HT-29 (cell line): ENCODE measurements around the gene EPB41L1. TPM values are rescaled to one million over a fixed set of nuclear protein-coding genes. Genes with fewer than 3 reads are reported as not detected.
"Not testable (repeated sequence)": the region's sequence is repeated elsewhere in the genome, so short reads cannot be mapped to it uniquely, and the experiment has no call there.

ENCODE experiments used
- DNase-seq: peaks from one replicate; pipeline ENCODE4 v3.0.0-alpha.2; 2015; ENCODE audit warnings: low spot score
- total RNA-seq: library from RNA; depleted of rRNA; stranded (reverse); fragments of >200 nt; shearing (Covaris generic); gene quantifications from 2 replicates; pipeline ENCODE4 v1.2.3, GENCODE V29; 2014

EPB41L1 gene
- total RNA-seq, 1 experiment from 2014 or later = 76.8 TPM

- no peak for DNase-seq
Measured at GRCh38 chr20:36125097-36125496, 29.4 kb upstream of the EPB41L1 start.

GRCh38 chr20:36126836-36127527, 27.6 kb upstream of the EPB41L1 start:
- DNase-seq = no peak

- no peak for DNase-seq
Measured at GRCh38 chr20:36128463-36129159, 25.9 kb upstream of the EPB41L1 start.

GRCh38 chr20:36129160-36129543, 25.4 kb upstream of the EPB41L1 start:
- no peak for DNase-seq

GRCh38 chr20:36130390-36130789, 24.1 kb upstream of the EPB41L1 start:
- DNase-seq = no peak

GRCh38 chr20:36132802-36133211, 21.7 kb upstream of the EPB41L1 start:
- DNase-seq = no peak

- no peak for DNase-seq
Measured at GRCh38 chr20:36133821-36134220, 20.7 kb upstream of the EPB41L1 start.

GRCh38 chr20:36135159-36135558, 19.4 kb upstream of the EPB41L1 start:
- no peak for DNase-seq

GRCh38 chr20:36135821-36136220, 18.7 kb upstream of the EPB41L1 start:
- no peak for DNase-seq

- not testable (repeated sequence) for DNase-seq
Measured at GRCh38 chr20:36137313-36137712, 17.2 kb upstream of the EPB41L1 start.

- DNase-seq = no peak
Measured at GRCh38 chr20:36141310-36141709, 13.2 kb upstream of the EPB41L1 start.

- no peak for DNase-seq
Measured at GRCh38 chr20:36144336-36144735, 10.2 kb upstream of the EPB41L1 start.

- no peak for DNase-seq
Measured at GRCh38 chr20:36145877-36146707, 8.4 kb upstream of the EPB41L1 start.

GRCh38 chr20:36147690-36148089, 6.8 kb upstream of the EPB41L1 start:
- no peak for DNase-seq

GRCh38 chr20:36148439-36148838, 6.1 kb upstream of the EPB41L1 start:
- DNase-seq = no peak

- no peak for DNase-seq
Measured at GRCh38 chr20:36149012-36149411, 5.5 kb upstream of the EPB41L1 start.

- no peak for DNase-seq
Measured at GRCh38 chr20:36149469-36149868, 5.1 kb upstream of the EPB41L1 start.

- DNase-seq = no peak
Measured at GRCh38 chr20:36150489-36150846, 4.1 kb upstream of the EPB41L1 start.

- DNase-seq = no peak
Measured at GRCh38 chr20:36150847-36151539, 3.5 kb upstream of the EPB41L1 start.

GRCh38 chr20:36152261-36152660, 2.3 kb upstream of the EPB41L1 start:
- DNase-seq = no peak

GRCh38 chr20:36153204-36153603, 1.3 kb upstream of the EPB41L1 start:
- no peak for DNase-seq
